CD4-positive, alpha-beta T cell treated with Interleukin-6 for 4 hours (primary cell): Measurements from ENCODE around the gene KRTAP5-2.
"Not testable (repeated sequence)": the region's sequence is repeated elsewhere in the genome, so short reads cannot be mapped to it uniquely, and the experiment has no call there.

Source experiments
- DNase-seq: peaks from one replicate; pipeline ENCODE4 v3.0.0-alpha.2; 2020; ENCODE audit warnings: mixed read lengths

Gene KRTAP5-2, protein sequence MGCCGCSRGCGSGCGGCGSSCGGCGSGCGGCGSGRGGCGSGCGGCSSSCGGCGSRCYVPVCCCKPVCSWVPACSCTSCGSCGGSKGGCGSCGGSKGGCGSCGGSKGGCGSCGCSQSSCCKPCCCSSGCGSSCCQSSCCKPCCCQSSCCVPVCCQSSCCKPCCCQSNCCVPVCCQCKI

DNA sequence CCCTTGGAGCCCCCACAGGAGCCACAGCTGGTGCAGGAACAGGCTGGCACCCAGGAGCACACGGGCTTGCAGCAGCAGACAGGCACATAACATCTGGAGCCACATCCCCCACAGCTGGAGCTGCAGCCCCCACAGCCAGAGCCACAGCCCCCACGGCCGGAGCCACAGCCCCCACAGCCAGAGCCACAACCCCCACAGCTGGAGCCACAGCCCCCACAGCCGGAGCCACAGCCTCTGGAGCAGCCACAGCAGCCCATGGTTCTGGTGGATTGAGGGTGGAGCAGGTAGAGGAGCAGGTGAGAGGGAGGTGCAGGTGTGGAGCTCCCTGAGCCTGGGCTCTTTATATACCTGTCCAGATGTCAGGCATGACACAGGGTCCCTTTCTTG, at the start of gene KRTAP5-2:
KRTAP5-2 (minus strand) TSS at position 301 of the 387 bp plus-strand sequence; CDS start at position 257, 44 bp downstream.
- no peak for DNase-seq

DNA sequence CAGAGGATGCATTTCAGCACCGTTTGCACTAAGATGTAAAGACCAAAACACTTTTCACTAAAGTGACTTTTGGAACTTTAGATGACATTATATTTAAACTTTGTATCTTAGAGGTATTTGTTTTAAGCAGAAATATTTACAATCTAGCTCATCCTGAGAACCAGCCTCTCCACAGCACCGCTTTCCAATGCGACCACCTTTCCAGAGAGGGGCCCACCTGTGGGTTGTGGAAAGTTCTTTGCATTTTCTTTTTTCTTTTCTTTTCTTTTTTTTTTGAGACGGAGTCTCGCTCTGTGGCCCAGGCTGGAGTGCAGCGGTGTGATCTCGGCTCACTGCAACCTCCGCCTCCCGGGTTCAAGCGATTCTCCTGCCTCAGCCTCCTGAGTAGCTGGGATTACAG, 48.4 kb upstream of the KRTAP5-2 start:
- not testable (repeated sequence) for DNase-seq

DNA sequence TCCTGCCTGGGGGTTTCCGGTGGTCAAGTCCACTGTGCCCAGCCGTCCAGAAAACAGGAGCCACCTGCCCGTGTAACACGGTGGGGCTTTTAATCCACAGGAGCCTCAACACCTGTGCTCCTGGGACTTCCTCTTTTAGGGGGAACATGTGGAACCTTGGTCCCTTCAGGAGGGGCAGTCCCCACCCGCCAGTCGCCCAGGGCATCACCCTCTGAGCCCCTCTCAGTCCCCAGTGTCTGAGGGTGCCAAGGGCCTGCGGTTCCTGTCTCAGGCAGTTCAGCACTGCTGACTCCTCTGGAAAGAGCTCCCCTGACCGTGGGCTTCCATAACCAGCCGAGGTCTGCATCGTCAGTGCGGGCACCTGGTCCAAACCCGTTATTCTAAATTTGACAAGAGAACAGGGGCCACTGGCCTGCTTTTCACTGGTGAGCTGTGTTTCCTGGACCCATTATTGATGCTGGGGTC, 47.3 kb upstream of the KRTAP5-2 start:
- DNase-seq, result no peak

DNA sequence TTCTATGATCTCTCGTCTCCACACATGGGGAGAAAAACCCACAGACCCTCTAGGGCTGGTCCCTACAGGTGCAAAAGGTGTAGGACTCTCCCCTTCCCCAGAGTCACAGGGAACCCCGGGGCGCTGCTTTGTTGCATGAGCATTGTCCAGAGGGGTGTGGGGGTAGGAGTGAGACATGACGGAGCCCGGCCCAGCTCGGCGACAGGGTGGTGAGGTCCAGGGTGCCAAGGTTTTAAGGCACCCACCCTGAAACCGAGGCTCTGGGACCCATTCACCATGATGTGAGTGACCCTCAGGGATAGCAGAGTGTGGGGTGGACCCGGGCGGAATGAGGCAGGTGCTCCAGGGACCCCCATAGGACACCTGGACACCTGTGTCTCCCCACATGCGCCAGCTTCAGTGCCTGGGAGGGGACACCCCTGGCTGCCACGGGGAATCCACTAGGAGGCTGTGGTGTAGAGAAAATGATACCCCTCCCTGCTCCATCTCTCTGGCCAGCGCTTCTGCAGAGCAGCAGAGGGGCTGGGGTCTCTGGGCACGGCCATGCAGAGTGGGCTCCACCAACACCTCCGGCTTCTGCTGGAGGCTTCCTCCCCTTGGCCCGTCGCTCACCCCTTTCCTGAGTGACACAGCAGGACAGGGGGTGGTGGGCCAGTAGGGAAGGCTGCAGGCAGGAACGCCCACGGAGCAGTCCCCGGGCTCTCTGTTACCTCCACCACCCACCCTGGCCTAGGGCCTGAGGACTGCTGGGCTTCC, 46.7 kb upstream of the KRTAP5-2 start:
- DNase-seq, result no peak

DNA sequence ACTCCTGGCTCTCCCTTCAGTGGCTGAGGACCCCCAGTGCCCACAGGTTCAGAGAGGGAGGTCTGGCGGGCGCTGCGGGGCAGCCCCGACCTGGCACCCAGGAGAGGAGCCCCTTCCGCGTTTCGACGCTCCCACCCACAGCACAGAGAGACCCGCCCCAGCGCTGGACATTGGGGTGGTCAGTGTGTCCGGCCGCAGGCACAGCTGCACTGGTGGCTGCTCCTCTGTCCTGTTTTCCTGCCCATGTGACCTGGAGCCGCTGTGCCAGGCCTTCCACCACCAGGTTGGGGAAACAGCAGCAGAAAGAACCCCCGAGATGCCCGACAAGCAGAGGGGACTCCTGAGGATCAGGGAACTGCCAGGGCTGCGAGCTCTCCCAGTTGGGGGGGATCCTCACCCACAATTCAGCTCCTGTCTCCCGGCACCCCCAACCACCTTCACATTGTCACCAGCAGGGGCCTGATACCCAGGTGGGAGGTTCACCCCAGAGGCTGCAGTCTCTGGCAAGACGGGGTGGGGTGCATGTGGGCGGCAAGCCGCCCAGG, 45.1 kb upstream of the KRTAP5-2 start:
- DNase-seq, result no peak

DNA sequence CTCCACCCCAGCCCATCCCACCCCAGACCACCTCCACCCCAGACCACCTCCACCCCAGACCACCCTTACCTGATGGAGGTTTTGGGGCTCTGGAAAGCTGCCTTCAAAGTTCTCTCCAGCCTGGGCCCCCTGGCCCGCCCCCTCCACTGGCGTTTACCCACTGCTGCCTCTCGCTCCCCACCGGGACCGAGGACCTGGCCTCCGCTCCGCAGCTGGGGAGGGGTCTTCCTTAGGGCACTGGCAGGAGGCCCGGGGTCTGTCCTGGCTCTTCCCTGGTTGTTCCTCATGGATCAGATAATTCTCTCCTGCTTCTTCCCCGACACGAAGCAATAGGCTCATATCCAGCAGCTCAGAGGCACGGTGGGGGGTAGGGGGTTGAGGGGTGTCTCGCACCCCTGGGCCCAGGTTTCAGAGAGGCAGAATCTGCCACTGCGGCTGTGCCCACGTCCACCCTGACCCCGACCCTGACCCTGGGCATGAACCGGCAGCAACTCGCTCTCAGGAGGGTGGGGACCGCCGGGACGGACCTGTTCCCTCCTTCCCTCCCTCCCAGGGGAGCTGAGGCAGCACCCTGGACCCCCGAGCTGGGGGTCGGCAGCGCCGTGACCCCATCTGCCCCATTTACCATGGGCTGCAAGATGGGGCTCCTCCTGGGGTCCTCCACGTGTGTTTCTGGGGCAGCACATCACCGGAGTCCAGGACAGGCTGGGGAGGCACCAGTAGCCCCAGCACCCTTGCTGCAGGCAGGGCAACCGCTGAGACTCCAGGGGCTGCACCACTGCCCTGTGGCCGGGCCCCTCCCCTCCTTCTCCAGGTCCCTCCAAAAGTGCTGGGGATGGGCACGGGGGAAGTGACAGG, 44.4 kb upstream of the KRTAP5-2 start:
- DNase-seq, result no peak

DNA sequence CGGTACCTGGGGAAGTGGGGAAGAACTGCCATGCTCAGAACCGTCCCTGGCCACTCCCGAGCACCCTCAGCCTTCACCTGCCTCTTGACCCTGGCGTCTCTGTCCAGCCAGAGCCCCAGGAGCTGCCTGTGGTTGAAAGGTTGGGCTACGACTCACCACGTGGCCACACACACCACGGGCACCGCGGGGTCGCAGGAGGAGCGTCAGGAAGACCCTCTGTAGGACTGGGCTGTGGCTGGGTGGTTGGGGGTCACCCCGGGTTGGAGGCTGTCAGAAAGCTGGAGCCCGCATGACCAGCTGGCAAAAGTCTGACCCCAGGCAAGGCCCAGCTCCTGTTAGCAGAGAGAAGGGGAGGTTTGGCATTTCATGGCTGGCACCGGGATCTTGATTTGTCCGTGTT, 43.0 kb upstream of the KRTAP5-2 start:
- DNase-seq, result no peak

DNA sequence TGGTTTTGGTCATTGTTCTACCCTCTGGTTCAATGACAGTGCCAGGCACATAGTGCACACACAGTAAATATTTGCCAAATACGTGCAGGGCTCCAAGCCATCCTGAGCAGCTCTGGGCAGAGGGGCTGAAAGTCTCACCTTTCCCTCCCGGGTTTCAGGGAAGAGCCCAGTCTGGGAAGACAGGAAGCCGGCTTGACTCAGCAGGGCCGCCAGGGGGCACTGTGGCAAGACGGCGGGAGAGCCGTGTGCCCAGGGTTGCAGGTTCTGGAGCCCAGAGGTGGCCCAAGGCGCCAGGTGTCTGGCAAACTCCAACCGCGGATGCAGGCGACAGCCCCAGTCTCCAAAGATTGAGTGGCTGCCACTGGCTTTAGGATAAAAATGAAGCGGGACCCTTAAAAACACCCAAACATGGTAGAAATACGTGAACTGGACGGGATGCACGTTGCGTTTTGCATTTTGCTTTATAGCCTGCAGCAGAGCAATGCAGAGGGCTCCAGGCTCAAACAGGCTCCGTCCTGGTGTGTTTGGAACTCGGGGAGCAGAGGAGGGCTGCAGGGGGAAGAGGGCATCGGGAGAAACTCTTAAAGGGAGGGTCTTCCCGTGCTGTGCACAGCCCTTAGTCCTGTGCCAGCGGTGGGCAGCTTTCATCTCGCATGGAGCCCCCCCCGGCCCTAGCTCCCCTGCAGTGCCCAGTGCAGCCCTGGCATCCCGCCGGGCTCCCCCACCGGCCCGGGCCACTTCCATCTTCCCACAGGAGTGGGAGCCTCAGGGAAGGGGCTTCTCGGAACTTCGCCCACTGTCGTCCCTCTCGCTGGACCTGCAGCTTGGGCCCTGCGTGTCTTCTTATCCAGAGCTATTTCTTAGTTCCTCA, 42.2 kb upstream of the KRTAP5-2 start:
- DNase-seq, result peak; percentile 53

DNA sequence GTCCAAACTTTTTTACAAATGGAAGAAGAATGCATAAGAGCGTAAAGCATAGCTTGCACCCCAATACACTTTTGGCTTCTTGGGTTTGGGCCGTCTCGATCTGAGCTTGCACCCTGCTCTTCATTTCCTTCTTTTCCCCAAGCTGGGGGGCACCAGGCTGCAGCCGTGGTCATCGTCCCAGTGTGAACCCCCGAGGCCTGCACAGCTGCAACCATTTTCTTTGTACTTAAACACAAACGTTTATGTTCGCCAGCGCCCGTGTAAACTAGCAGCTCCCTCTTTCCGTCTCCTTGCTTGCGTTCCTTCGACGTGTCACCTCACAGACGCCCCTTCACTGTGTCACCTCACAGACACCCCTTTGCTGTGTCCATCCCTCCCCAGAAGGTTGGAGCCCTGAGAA, 41.6 kb upstream of the KRTAP5-2 start:
- no peak for DNase-seq

DNA sequence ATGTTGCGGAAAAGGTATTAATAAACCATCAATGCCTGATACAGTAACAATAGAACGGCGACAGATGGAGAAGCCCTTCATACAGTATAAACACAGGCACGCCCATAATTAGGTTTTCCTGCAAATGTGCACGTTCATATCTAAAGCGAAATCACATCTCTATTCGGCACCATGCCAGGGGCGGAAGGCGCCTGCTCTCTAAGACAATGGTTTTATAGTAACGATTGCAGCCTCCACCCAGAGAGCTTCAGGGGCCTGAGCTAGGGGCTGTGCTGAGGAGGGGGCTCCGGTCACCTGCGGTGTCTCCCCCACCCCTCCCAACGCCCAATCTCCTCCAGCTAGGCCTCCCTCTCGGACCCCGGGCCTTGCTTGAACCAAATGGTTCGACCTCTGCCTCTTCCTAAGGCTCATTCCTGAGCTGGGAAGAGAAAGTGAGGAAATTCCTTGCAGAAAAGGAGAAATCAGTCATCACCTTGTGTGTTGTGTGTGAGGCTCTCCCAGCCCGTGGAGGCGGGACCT, 41.1 kb upstream of the KRTAP5-2 start:
- peak; percentile 18 for DNase-seq

DNA sequence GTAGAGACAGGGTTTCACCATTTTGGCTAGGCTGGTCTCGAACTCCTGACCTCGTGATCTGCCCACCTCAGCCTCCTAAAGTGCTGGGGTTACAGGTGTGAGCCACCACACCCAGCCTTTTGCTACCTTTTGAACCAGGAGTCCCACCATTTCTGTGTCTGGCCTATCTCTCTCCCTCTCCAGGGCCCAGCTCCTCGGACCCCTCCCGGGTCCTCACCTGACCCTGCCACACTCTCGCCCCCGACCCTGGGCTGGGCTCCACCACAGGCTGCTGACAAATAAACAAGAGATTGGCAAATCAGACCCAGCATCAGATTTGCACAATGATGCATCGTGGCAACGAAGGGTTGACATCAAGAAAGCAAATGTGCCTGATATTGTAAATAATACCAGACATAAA, 40.2 kb upstream of the KRTAP5-2 start:
- no peak for DNase-seq

DNA sequence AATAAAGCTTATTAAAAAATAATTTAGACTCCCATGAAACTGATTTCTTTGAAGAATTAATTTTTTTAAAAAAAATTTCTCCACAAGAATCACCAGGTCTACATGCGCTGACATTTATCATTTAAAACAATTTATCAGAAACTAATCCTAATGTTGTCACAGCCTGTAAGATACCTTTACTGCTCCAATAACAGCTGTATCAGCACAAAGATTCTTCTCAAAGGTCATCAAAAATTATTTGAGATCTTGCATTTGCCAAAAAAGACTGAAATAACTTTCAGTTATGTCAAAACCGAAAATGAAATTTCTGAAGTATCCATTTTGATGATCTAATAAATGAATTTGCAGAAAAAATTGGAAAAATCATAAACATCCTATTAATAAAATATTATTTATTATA, 39.5 kb upstream of the KRTAP5-2 start:
- DNase-seq, result no peak

DNA sequence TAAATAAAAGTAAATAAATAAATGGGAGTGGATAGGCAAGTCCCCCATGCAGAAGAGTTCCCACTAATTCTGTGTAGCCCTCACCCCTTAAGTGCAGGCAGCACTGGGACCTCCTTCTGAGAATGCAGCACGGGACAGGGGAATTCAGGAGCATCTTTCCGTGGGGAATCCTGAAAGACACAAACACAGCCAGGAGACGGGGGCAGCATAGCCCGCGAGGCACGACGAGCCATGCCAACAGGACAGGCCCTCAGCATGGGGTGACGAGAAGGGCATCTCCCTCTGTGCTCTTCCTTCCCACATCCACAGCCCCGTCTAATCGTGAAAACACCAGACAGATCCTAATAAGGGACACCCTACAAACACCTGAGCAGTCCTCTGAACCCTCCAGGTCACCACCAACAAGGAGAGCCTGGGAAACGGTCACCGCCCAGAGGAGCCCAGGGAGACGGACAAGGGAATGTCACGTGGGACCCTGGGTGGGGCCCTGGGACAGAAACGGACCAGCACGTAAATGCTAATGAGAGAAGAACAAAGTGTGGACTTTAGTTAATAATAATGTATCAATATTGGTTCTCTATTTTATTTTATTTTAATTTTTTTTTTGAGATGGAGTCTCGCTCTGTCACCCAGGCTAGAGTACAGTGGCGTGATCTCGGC, 38.3 kb upstream of the KRTAP5-2 start:
- no peak for DNase-seq

DNA sequence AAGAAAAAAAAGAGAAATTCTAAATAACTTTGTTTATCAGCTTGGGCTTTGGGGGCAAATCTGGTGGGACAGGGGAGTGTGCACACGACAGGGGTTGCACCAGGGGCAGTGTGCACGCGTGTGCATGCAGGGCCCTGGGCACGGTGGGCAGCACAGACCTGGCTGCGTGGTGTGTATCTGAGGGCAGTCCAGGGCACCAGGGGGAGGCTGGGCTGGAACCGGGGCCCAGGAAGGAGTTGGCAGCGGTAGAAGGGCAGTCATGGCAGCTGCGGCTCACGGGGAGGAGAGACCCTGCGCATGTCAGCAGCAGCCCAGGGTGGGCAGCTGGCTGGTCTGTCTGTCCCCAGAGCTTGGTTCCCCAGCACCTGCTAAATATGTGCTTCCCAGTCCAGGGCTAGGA, 35.8 kb upstream of the KRTAP5-2 start:
- DNase-seq, result no peak

DNA sequence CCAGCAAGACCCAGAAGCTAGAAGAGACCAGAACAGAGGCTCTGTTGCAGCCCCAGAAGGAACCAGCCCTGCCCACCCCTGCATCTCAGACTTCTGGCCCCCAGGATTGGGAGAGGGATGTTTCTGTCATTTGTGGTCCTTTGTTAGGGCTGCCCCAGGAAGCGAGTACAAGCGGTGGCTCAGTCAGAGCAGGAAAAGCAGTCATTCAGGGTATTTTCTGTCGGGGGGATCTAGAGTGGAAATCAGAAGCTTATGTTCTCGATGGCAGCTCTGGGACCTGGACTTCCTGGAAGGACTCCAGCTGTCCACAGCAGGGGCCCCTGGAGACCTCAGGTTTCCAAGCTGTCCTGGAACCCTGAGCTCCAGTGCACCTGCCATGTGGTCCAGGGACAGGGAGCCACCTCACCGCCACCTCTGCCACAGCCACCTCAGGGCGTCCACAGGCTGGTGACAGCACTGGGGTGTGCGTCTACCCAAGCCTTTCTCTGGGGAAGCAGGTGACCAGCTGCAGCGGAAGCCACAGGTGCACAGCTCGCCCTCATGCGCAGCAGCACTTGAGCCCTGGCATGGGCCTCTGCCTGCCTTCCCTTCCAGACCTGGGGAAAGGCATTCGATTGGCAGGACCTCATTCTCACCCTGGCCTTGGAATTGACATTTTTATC, 34.1 kb upstream of the KRTAP5-2 start:
- DNase-seq, result no peak

DNA sequence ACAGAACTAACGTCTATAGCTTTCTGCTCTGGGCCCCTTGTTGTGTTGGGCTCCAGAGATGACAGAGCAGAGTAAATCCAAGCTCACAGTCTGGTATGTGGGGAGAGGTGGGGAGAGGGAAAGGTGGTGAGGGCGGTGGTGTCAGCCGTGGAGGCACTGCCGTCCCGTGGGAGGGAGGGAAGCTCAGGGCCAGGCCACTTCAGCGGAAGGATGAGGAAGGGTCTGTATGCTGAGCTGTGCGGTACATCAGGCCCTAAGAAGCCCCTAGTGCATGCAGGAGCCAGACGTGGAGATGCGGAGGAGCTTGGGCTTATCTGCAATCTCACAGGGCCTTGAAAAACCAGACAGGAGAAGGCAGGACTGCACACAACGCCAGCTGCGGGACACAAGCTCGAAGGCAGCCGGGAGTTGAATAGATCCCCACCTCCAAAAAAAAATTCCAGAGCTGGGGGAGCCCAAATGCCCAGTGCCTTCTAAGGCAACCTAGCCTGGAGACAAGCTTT, 33.0 kb upstream of the KRTAP5-2 start:
- no peak for DNase-seq

DNA sequence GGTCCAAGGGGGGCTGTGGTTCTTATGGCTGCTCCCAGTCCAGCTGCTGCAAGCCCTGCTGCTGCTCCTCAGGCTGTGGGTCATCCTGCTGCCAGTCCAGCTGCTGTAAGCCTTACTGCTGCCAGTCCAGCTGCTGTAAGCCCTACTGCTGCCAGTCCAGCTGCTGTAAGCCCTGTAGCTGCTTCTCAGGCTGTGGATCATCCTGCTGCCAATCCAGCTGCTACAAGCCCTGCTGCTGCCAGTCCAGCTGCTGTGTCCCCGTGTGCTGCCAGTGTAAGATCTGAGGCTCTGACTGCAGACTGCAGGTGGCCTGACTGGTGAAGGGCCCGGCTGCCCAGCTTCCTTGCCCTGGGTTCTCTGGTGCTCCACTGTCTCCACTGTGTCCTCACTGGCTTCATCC, 32.2 kb upstream of the KRTAP5-2 start:
- DNase-seq, result no peak

DNA sequence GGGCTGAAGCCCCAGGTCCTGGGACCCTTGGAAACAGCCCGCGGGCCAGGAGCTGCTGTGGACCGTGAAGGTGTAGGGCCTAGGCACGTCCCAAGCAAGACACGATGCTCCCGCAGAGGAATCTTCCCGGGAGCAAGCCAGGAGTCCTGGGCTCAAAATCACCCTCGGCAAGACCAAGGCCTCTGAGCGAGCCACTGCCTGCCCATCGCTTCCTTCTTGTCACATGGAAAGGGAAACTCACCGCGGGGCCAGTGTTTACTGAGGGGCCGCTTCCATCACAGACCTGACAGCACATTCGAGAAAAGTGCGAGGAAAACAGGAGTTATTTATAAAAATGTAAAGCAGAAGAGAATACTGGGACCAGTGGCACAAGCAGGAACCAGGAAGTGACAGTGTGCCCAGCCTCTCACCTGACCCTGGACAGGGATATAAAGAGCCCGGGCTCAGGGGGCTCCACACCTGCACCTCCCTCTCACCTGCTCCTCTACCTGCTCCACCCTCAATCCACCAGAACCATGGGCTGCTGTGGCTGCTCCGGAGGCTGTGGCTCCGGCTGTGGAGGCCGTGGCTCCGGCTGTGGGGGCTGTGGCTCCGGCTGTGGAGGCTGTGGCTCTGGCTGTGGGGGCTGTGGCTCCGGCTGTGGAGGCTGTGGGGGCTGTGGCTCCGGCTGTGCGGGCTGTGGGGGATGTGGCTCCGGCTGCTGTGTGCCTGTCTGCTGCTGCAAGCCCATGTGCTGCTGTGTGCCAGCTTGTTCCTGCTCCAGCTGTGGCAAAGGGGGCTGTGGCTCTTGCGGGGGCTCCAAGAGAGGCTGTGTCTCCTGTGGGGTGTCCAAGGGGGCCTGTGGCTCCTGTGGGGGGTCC, 31.5 kb upstream of the KRTAP5-2 start, which contains the start of gene KRTAP5-5:
KRTAP5-5 (plus strand) TSS at position 450 of the 860 bp plus-strand sequence; CDS start at position 516, 66 bp downstream.
- no peak for DNase-seq

DNA sequence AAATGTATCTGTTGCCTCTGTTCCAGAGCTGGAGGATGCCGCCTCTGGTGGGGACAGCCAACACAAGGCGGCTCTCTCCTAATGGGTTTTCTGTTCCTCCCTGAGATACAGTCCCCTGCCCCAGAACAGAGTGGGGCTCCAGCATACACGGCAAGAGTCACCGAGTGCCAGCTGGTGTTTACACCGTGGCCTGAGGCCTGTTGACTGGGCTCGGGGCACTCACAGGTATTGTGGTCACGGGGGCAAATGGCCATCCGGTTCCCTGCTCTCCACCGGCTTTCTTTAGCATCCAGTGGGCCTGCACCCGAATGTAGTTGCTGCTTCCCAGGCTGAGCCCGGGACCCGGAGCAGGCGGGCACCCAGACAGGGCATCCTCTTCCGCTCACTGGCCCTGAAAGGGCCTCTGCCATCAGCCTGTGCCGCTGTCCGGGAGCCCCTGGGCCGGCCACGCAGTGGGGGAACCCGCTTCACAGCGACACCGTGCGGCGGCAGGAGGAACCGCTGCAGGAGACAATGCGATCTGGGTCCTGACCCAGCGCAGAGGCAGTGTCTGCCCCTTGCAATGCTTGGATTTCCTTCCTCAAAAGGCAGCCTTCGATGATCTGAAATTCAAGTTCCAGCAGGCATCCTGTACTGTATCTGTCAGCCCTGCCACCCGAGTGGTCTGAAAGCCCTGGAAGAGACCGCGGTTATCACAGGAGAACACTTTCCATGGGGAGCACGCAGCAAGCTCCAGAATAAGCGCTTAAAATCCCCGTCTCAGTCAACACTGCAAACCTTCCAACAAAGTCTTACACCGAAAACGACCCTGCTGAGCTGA, 30.6 kb upstream of the KRTAP5-2 start:
- DNase-seq, result peak; percentile 65
